Spleen (tissue), 11 donors: ENCODE results near the gene HERC3. TPM values are rescaled to one million over a fixed set of nuclear protein-coding genes. Genes with fewer than 3 reads are reported as not detected.

ENCODE experiments used
- DNase-seq: peaks from one replicate; pipeline ENCODE4 v3.0.0-alpha.2; 2020
- H3K27ac ChIP-seq, 8 donors: fragments of 200-600 bp; sonication (generic) in 7 of 8; 1 replicate in 4 of 8; 2 replicates in 4 of 8; pipeline versions ENCODE4 v1.5.0 to v1.8.0; 2016 to 2021; ENCODE audit warnings: inconsistent platforms in 4 of 8, mild to moderate bottlenecking in 4 of 8, moderate library complexity in 1 of 8
- H3K27me3 ChIP-seq, 7 donors: fragments of 200-600 bp; sonication (generic) in 6 of 7; replicated peaks in 1 of 7; 1 replicate in 4 of 7; 2 replicates in 3 of 7; pipeline versions ENCODE4 v1.5.0 to v1.8.0; 2016 to 2021; ENCODE audit warnings: inconsistent platforms in 3 of 7, mild to moderate bottlenecking in 1 of 7
- H3K36me3 ChIP-seq, 6 donors: fragments of 200-600 bp; sonication (generic) in 5 of 6; 1 replicate in 4 of 6; 2 replicates in 2 of 6; pipeline versions ENCODE4 v1.5.0 to v1.8.0; 2016 to 2021; ENCODE audit warnings: inconsistent platforms in 2 of 6
- H3K4me1 ChIP-seq, 6 donors: fragments of 200-600 bp; sonication (generic) in 5 of 6; 1 replicate in 3 of 6; 2 replicates in 3 of 6; pipeline versions ENCODE4 v1.5.0 to v1.8.0; 2016 to 2021; ENCODE audit warnings: inconsistent platforms in 3 of 6
- H3K4me3 ChIP-seq, 8 donors: fragments of 200-600 bp; sonication (generic) in 7 of 8; 1 replicate in 4 of 8; 2 replicates in 4 of 8; pipeline versions ENCODE4 v1.5.0 to v1.8.0; 2016 to 2021; ENCODE audit warnings: inconsistent platforms in 4 of 8, mild to moderate bottlenecking in 4 of 8, moderate library complexity in 2 of 8
- H3K9me3 ChIP-seq, 8 donors: fragments of 200-600 bp; sonication (generic) in 7 of 8; 1 replicate in 4 of 8; 2 replicates in 4 of 8; pipeline versions ENCODE4 v1.5.0 to v1.8.0; 2016 to 2021; ENCODE audit warnings: inconsistent platforms in 4 of 8
- CTCF ChIP-seq, 11 experiments: fragments of 200-600 bp in 7 of 11; fragments of 450-650 bp in 4 of 11; sonication (generic) in 4 of 11; IDR thresholded peaks in 8 of 11; conservative IDR thresholded peaks in 3 of 11; 1 replicate in 7 of 11; 2 replicates in 4 of 11; pipeline versions ENCODE4 v1.4.0 to v1.8.0; 2016 to 2021; ENCODE audit warnings: antibody characterized with exemption in 11 of 11, inconsistent platforms in 4 of 11, mild to moderate bottlenecking in 1 of 11
- POLR2A ChIP-seq, 3 donors: fragments of 450-650 bp; IDR thresholded peaks; one replicate each; pipeline ENCODE4 v1.5.1; 2017; ENCODE audit warnings: antibody characterized with exemption in 3 of 3, mild to moderate bottlenecking in 1 of 3
- POLR2AphosphoS5 ChIP-seq, 3 donors: sonication (generic); formaldehyde crosslinking; IDR thresholded peaks; one replicate each; pipeline ENCODE4 v1.5.1; 2017; ENCODE audit warnings: antibody characterized with exemption in 3 of 3
- WGBS, 5 donors: extraction: QIAGEN DNeasy Blood & Tissue Kit in 3 of 5; methylation state at CpG; one replicate each; pipeline versions ENCODE4 v1.1.5 to v1.1.7; 2013 to 2018; 5-methylcytosine and 5-hydroxymethylcytosine counted together
- intact Hi-C: fragments of 100-400 bp; cut with DNase I; formaldehyde crosslinking; loops from one replicate; pipeline ENCODE4 v1.15.0; 2023; ENCODE audit warnings: low total_unique reads
- polyA plus RNA-seq, 3 donors: library from polyadenylated mRNA; stranded (reverse); fragments of 200-250 nt; gene quantifications; one replicate each; pipeline ENCODE4 v1.2.1, GENCODE V29; 2013
- total RNA-seq, 7 donors: library from RNA; depleted of rRNA in 3 of 7; stranded (reverse); fragments of >200 nt in 3 of 7; fragmentation: NEBNext Ultra II Directional in 4 of 7; extraction: Animal tissue kit (Norgen Biotek cat#: 25700) in 4 of 7; gene quantifications; one replicate each; pipeline versions ENCODE4 v1.1.0 to v1.2.1, GENCODE V29; 2016 to 2021
- donor health status: healthy with polysubstance abuse.
- donor health status: DM: no; HTN: no; CAD: no; lungs with moderate emphysema.
- donor health status: DM: no; HTN: no; CAD: no.
- donor health status: Bipolar disorder and iron deficiency.
- donor health status: healthy.
- donor health status: DM: no; HTN: no; CAD: no.
- donor health status: DM: yes; HTN: yes; CAD: no.

The HERC3 gene
- total and polyA plus RNA-seq, 10 donors = 4.4 to 73.5 (median 62.2) TPM

DNA sequence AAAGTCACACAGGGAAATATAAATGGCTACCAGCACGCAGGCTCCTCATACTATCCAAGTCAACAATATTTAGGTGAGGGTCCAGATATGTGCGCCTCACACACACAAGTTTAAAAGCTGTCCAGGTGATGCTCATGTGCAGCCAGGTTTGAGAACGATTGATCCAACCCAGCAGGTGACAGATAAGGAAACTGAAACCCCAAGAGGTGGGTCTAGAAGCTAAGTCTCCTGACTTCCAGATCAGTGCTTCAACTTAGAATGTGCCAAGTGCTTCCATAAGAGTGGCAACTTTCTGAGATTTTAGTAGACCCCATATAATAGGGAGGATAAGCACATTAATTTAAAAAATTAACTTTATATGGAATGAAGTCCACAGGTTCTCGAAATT lies 159.8 kb downstream of the HERC3 start:
- no peak for DNase-seq
- Histone ChIP-seq H3K27ac (no peak overlapping the region), H3K4me3 (no peak overlapping the region), H3K36me3 (peaks cover 0 to 72% (median 27%) of the 10 kb centered on the region in 6 donors), H3K9me3 (no peaks in the 10 kb centered on the region), H3K4me1 (no peaks in the 10 kb centered on the region), H3K27me3 (no peaks in the 10 kb centered on the region)
- 84 to 92% (median 90%) methylated on average over 4 of the region's 4 CpGs for WGBS, 5 donors
- no peak for TF ChIP-seq POLR2AphosphoS5 (IDR thresholded peaks at IDR 0.05)
- no peak for TF ChIP-seq CTCF (IDR thresholded peaks at IDR 0.05 in 8 of 11, conservative IDR thresholded peaks at IDR 0.05 in 3 of 11)
- TF ChIP-seq POLR2A (IDR thresholded peaks at IDR 0.05) = no peak
- intact Hi-C loops = no loop called here

DNA sequence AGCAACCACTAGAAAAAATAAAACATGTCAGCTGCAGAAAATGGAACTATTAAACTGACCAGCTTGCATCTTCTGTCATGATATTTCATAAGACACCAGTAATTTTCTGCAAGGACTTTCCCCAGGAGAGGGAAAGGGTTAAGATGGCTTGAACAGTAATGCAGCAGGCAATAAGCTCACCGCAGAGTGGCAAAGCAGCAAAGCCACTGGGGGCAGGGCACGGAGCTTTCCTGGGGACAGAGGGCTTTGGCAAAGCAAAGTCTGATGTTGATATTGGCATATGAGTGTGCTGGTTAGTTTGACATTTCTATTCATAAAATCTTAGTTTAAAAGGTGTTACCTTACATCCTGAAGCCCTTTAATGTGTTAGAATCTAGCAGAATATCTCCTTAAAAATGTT lies 160.5 kb downstream of the HERC3 start:
- no peaks in the 10 kb centered on the region for H3K9me3 ChIP-seq
- intact Hi-C loops = no loop called here
- peaks cover 0 to 68% (median 24%) of the 10 kb centered on the region in 6 donors for H3K36me3 ChIP-seq
- no peak overlapping the region for H3K27ac ChIP-seq
- TF ChIP-seq POLR2A (IDR thresholded peaks at IDR 0.05) (no peak), CTCF (IDR thresholded peaks at IDR 0.05 in 8 of 11, conservative IDR thresholded peaks at IDR 0.05 in 3 of 11) (no peak), POLR2AphosphoS5 (IDR thresholded peaks at IDR 0.05) (no peak)
- H3K4me3 ChIP-seq = no peak overlapping the region
- WGBS, 5 donors = 79 to 92% (median 83%) methylated on average over 2 of the region's 2 CpGs
- H3K27me3 ChIP-seq = no peaks in the 10 kb centered on the region
- no peak for DNase-seq
- H3K4me1 ChIP-seq = no peaks in the 10 kb centered on the region

- 81 to 90% (median 84%) methylated on average over 7 of the region's 7 CpGs for WGBS, 5 donors
- intact Hi-C loops = no loop called here
These were observed 161.6 kb downstream of the HERC3 start for GRCh38 chr4:88753658-88754571.

More at GRCh38 chr4:88753658-88754571, 161.6 kb downstream of the HERC3 start:
- no peak for DNase-seq
- Histone ChIP-seq H3K4me1 (no peaks in the 10 kb centered on the region), H3K36me3 (peaks cover 0 to 68% (median 16%) of the 10 kb centered on the region in 6 donors), H3K9me3 (no peaks in the 10 kb centered on the region), H3K27me3 (no peaks in the 10 kb centered on the region), H3K27ac (no peak overlapping the region), H3K4me3 (no peak overlapping the region)
- TF ChIP-seq CTCF (IDR thresholded peaks at IDR 0.05 in 8 of 11, conservative IDR thresholded peaks at IDR 0.05 in 3 of 11) (no peak), POLR2A (IDR thresholded peaks at IDR 0.05) (no peak), POLR2AphosphoS5 (IDR thresholded peaks at IDR 0.05) (no peak)
